GM21723 (cell line): ENCODE measurements around the gene P4HA3.

Experiments
- ATAC-seq: cut with Tn5 transposase; IDR thresholded peaks from one replicate; pipeline ENCODE4 v1.9.1; 2021; ENCODE audit warnings: mild to moderate bottlenecking, moderate library complexity; ENCODE audit not compliant: unreplicated experiment

P4HA3 gene

DNA sequence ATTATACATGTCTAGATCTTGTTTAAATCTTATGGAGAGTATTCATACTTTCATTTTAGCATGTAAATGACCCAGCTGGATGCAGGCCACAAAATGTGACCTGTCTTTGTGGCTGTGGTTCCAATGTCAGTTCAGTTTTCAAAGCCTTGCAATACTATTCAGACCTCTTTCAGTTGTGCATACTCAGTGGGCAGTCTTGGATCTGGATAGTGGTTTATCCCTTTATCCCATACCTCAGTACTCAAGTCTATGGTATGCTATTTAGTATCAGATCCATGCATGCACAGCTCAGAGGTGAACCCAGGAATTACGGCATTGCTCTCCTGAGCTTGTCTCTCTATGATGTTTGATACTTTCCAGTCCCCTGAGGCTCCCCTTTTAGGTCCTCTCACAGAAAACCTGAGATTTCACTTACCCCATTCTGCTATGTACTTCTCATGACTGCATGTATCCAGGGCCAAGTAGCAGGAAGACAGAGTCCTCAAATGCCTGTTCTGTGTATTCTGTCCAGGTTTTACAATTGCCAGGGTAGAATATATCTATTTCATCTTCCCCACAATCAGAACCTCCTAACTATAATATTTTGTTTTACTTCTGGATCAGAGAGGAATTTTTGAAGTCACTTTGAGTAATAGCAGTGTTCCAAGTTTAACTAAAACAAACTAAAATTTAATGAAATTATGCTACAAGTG is 6.9 kb upstream of the P4HA3 start:
- no peak for ATAC-seq

DNA sequence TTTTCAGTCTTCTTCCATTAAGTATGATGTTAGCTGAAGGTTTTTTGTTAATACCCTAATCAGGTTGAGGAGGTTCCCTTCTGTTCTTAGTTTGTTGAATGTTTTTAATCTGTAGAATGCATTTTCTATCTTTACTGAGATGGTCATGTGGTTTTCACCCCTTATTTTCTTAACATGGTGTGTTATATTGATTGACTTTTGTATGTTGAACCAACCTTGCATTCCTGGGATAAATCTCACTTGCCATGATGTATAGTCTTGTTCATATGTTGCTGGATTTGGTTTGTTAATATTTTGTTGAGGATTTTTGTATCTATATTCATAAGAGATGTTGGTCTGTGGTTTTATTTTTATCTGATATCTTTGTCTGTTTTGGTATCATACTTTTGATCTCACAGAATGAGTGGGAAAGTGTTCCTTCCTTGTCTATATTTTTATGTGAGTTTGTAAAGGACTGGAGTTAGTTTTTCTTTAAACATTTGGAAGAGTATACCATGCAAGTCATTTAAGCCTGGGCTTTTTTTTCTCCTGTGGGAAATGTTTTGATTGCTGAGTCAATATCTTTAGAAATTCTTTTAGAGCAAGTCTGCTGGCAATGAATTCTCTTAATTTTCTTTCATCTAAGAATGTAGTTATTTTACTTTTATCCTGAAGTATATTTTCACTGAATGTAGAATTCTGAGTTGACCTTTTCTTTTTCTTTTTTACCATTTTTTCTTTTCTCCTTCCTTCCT is 5.5 kb upstream of the P4HA3 start:
- no peak for ATAC-seq

DNA sequence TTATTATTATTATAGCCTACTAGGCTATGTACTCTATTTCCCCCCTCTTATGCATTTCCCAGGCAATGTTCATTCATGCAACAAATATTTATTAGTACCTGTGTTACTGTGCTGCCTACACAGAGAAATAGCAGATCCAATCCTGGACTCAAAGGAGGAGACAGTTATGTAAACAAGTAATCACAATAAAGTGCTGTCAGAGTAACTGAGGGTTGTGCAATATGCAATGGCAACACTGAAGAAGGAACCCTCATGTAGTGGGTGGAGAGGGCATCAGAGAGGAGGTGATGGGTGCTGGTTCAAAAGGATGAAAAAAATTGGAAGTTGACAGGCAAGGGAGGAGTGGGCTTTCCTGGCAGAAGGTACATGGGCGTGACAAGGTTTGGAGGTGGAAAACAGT is 886 bp upstream of the P4HA3 start:
- no peak for ATAC-seq

DNA sequence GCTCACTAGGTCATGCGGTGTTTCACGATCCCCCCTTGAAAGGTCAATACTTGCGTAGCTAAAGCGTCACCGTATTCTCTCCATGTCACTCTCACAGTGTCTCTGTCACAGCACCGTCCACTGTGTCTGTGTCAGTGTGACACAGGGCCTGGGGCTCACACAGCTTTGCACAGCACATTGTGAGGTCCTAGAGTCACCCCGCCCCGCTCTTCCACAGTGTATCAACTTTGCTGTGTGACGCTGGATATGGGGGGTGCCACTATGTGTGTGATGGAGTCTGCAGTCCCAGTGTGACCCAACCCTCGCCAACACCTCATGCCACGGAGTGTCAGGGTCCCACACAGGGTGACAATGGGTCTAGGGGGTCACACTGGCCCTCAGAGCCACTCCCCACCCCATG is 583 bp downstream of the P4HA3 start:
- ATAC-seq = no peak

GRCh38 chr11:74307434-74307833 is 4.0 kb downstream of the P4HA3 start:
- ATAC-seq = no peak

DNA sequence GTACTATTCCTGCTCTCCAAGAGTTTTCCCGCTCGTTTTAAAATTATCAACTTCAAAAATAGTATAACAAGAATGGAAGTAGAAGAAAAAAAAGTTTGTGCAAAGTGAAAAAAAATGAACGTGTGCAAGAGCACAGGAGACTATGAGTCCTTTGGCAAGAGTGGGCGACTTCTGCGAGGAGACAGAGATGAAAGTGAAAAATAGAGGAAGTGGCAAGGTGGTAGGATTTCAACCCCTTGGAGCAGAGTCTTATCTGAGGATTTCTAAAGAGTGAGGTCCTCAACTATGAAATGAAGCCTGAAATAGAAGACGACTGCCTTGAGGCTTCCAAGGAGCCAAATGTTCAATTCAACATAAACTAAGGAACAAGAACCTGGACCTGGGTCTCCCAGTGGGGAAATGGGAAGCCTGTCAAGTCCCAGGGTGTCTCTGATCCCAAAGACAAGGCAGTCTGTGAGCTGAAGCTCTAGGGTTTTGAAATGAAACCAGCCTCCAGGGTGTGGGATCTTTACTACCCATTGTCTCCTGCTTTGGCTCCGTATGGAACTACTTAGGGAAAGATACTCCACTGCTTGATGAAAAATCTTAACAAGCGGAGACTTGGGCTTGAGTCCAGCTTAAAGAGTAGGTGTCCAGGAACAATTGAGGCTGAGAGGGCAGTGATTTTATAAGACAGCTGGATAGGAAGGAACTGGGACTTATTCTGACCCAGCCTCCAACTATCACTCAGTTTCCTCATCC is 4.8 kb downstream of the P4HA3 start:
- ATAC-seq = no peak

DNA sequence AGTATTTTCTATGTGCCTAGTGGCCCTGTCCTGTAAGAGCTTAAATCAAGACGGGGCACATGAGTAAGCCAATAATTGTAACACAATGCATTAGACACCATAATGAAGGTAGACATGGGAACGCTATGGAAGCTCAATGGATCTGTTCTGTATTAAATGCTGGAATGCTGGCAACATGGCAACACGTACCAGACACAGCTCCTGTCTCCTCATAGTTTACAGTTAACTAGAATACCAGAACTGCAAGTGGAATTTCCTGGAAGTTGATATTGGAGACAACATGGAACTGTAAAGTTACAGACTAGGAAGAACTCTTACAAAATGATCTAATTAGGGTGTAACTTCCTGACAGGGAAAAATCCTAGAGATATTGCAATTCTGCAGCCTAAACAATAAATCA is 12.4 kb downstream of the P4HA3 start:
- ATAC-seq = no peak

DNA sequence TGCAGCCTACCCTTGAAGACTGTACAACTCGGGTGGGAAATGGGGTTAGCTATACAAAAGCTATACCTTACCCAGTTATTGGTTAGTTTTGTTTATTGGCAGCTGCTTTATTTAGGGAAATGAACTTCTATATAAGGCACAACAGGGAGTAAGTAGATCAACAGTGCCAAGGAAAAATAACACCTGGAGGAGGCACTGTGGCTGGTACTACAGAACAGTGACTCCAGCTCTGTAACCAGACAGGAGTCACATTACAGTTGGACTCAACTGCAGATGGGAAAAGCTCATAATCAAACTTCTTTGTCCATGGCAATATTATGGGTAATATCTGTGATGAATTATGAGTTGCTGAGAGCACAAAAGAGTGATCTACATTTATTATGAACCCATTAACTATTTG is 14.0 kb downstream of the P4HA3 start:
- ATAC-seq = no peak

GRCh38 chr11:74288911-74289310 is 22.5 kb downstream of the P4HA3 start:
- ATAC-seq = no peak

DNA sequence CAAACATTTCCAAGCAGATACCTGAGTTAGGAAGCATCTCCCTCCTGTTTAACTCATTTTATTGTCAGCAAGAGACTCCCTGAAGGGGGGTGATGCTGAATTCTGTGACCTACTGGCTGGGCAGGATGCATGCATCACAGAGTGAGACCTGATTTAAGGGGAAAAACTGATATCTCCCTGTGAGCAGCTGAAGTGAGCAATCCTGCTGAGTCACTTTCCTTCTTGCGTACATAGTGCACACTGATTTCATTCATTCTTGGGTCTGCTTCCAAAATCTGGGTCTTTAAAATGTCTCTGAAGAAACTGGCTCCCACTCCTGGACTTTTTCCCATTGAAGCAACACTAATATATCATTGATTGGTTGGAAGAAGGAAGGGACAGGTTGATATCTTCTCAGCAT is 23.3 kb downstream of the P4HA3 start:
- ATAC-seq = no peak

DNA sequence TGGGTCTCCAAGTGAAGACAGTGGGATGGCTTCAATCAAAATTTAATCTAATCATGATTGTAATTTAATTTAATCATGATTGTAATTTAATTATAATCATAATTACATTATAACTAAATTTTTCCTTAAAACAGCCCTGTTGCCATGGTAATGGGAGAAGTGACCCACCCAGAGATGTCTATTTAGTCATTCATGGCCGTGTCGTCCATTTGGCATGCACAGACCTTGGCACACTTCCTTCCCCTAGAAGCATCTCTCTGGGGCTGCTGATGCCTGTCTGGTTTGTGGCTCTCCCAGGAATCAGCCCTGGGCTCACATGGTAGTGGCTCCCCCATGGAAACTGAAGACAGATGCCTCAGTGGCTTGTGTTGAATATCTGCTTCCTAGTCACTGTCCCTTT is 27.0 kb downstream of the P4HA3 start:
- no peak for ATAC-seq

- no peak for ATAC-seq
These were observed 27.8 kb downstream of the P4HA3 start for GRCh38 chr11:74283580-74284180.

DNA sequence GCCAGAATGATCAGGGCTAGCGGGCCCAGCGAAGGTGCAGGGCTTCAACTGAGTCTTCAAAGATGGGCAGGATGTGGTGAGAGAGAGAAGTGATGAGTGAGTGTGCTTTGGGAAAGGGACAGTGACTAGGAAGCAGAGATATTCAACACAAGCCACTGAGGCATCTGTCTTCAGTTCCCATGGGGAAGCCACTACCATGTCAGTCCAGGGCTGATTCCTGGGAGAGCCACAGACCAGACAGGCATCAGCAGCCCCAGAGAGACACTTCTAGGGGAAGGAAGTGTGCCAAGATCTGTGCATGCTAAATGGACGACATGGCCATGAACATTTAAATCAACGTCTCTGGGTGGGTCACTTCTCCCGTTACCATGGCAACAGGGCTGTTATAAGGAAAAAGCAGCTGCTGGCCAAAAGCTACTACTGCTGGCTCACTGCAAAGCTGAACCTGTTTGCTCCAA is 28.5 kb downstream of the P4HA3 start:
- no peak for ATAC-seq

- no peak for ATAC-seq
These were observed 29.0 kb downstream of the P4HA3 start for GRCh38 chr11:74282421-74282820.

- ATAC-seq = no peak
These were observed 30.9 kb downstream of the P4HA3 start for GRCh38 chr11:74280494-74280893.

DNA sequence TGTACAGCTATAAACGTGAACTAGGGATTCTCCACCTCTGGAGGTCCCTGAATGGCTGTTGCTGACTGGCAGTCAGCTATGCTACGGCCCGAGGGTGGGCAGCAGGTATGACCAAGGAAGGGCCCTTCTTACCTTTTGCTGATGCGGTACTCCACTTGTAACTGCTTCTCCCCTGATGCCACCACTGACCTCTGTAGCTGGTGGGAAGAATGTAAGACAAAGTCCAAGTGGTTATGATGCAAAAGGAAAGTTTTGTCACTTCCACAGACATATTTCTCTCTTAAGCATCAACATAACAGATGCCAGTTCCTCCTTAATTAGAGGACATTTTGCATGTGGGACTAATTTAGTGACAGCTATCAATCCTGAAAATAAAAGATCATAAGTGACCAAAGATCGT is 32.2 kb downstream of the P4HA3 start:
- no peak for ATAC-seq

GRCh38 chr11:74278721-74279161 is 32.7 kb downstream of the P4HA3 start:
- ATAC-seq = no peak

GRCh38 chr11:74278103-74278502 is 33.3 kb downstream of the P4HA3 start:
- no peak for ATAC-seq

DNA sequence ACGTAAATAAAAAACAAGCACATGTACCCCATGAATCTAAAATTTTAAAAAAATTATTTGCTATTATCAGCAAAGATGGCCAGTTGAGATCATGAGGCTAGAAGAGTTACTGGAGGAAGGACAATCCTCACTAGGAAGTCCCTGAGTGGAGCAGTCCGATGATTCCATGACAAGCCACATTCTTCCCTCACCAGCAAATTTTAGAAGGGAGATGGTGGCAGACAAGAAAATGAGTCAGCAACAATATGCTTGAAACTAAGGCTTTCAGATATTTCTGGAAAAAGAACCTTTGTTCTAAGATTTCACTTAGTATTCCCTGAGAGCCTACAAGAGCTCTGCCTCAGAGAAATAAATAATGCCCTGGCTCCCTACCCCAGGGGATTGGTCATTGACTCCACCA is 34.9 kb downstream of the P4HA3 start:
- no peak for ATAC-seq

DNA sequence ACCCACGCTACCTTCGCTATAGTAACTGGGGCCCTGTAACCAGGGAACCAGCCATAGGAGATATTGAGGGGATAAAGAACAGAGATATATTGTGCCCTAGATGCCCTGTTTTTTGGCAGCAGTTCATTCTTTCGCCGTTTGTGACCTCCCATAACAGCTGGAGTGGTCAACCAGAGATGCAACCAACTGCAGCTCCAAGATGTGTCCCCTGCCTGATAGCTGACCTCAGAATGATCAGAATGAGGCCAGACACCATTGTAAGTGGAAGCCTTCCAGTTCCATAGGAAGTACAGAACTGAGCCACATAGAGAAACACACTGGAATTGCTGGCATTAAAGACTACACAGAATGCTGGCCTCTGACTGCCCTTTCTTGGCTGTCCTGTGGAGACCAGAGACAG is 39.2 kb downstream of the P4HA3 start:
- ATAC-seq = no peak

DNA sequence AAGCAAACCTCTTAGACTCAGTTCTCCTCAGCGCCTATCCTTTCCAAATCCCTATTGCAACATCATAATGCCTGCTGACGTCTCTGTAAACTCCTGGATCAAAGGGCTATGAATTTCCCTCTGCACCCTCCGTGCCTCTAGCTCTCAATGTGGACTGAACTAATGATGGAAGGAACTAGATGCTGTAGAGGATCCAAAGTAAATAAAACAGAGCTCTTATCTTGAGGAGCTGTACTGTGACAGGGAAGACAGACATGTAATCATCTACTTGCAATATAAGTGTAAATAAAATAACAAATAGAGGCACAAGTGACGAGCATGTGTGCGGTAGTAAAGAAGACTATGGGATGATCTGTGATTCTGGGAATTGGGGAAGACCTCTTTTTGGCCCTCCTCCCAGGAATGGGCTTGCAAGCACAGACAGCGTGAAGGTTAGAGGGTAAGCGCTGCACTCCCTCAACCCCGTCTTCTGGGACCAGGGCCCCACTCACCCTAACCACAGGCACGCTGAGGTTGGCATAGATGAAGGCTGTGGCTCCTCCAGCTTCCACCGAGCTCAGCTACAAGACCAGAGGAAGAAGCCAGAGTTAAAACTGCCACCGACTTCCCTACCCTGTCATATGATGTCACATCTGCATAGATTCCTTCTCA is 42.2 kb downstream of the P4HA3 start:
- no peak for ATAC-seq
